Measurements from ENCODE around the gene SCNN1A. TPM values are rescaled to one million over a fixed set of nuclear protein-coding genes. Genes with fewer than 3 reads are reported as not detected.
A peak's percentile ranks its signal among the peaks of the same experiment; 100 is the strongest.

The SCNN1A gene
- total and polyA plus RNA-seq, 2 donors = 5.7 to 10.4 TPM

- WGBS = 57% methylated on average over 5 of the region's 5 CpGs
Observed at GRCh38 chr12:6334359-6334758, 41.0 kb downstream of the SCNN1A start.

GRCh38 chr12:6333566-6333965 is 41.8 kb downstream of the SCNN1A start:
- Histone ChIP-seq H3K27ac (ENCODE audit: low read depth) (peak overlapping the region; percentile 3), H3K36me3 (ENCODE audit: insufficient read depth) (peaks cover 5% of the 10 kb centered on the region), H3K4me3 (ENCODE audit: low read depth, low read length) (no peak overlapping the region), H3K4me1 (ENCODE audit: insufficient read depth) (peaks cover 2% of the 10 kb centered on the region)
- WGBS = 82% methylated on average over 9 of the region's 9 CpGs
- DNase-seq (ENCODE audit: extremely low spot score) = no peak

More at GRCh38 chr12:6334359-6334758, 41.0 kb downstream of the SCNN1A start:
- Histone ChIP-seq H3K27ac (ENCODE audit: low read depth) (no peak overlapping the region), H3K4me3 (ENCODE audit: low read depth, low read length) (no peak overlapping the region), H3K4me1 (ENCODE audit: insufficient read depth) (peaks cover 2% of the 10 kb centered on the region), H3K36me3 (ENCODE audit: insufficient read depth) (peaks cover 4% of the 10 kb centered on the region)
- no peak for DNase-seq (ENCODE audit: extremely low spot score)

- 79% methylated on average over 9 of the region's 9 CpGs for WGBS
- H3K4me3 ChIP-seq (ENCODE audit: low read depth, low read length) = no peak overlapping the region
- no peak for DNase-seq (ENCODE audit: extremely low spot score)
- no peak overlapping the region for H3K27ac ChIP-seq (ENCODE audit: low read depth)
- peaks cover 2% of the 10 kb centered on the region for H3K4me1 ChIP-seq (ENCODE audit: insufficient read depth)
- H3K36me3 ChIP-seq (ENCODE audit: insufficient read depth) = peaks cover 5% of the 10 kb centered on the region
Observed at GRCh38 chr12:6333029-6333428, 42.3 kb downstream of the SCNN1A start.

- 79% methylated on average over 4 of the region's 4 CpGs for WGBS
Observed at GRCh38 chr12:6332459-6332858, 42.9 kb downstream of the SCNN1A start.

GRCh38 chr12:6330999-6331714 is 44.2 kb downstream of the SCNN1A start:
- Histone ChIP-seq H3K27ac (ENCODE audit: low read depth) (no peak overlapping the region), H3K4me1 (ENCODE audit: insufficient read depth) (peaks cover 2% of the 10 kb centered on the region), H3K36me3 (ENCODE audit: insufficient read depth) (peaks cover 5% of the 10 kb centered on the region), H3K4me3 (ENCODE audit: low read depth, low read length) (no peak overlapping the region)
- 84% methylated on average over 4 of the region's 4 CpGs for WGBS
- DNase-seq (ENCODE audit: extremely low spot score) = no peak

More at GRCh38 chr12:6332459-6332858, 42.9 kb downstream of the SCNN1A start:
- Histone ChIP-seq H3K36me3 (ENCODE audit: insufficient read depth) (peaks cover 5% of the 10 kb centered on the region), H3K27ac (ENCODE audit: low read depth) (no peak overlapping the region), H3K4me1 (ENCODE audit: insufficient read depth) (peaks cover 2% of the 10 kb centered on the region), H3K4me3 (ENCODE audit: low read depth, low read length) (no peak overlapping the region)
- no peak for DNase-seq (ENCODE audit: extremely low spot score)

GRCh38 chr12:6330192-6330591 is 45.2 kb downstream of the SCNN1A start:
- Histone ChIP-seq H3K36me3 (ENCODE audit: insufficient read depth) (peaks cover 5% of the 10 kb centered on the region), H3K27ac (ENCODE audit: low read depth) (no peak overlapping the region), H3K4me3 (ENCODE audit: low read depth, low read length) (no peak overlapping the region), H3K4me1 (ENCODE audit: insufficient read depth) (no peaks in the 10 kb centered on the region)
- WGBS = 82% methylated on average over 5 of the region's 5 CpGs
- no peak for DNase-seq (ENCODE audit: extremely low spot score)

- no peak overlapping the region for H3K27ac ChIP-seq (ENCODE audit: low read depth)
- no peak overlapping the region for H3K4me3 ChIP-seq (ENCODE audit: low read depth, low read length)
- H3K36me3 ChIP-seq (ENCODE audit: insufficient read depth) = peaks cover 5% of the 10 kb centered on the region
- WGBS = 70% methylated on average over 15 of the region's 15 CpGs
- no peak for DNase-seq (ENCODE audit: extremely low spot score)
- H3K4me1 ChIP-seq (ENCODE audit: insufficient read depth) = no peaks in the 10 kb centered on the region
Observed at GRCh38 chr12:6329703-6330064, 45.7 kb downstream of the SCNN1A start.

GRCh38 chr12:6328945-6329702 is 46.2 kb downstream of the SCNN1A start:
- Histone ChIP-seq H3K36me3 (ENCODE audit: insufficient read depth) (peaks cover 5% of the 10 kb centered on the region), H3K4me3 (ENCODE audit: low read depth, low read length) (no peak overlapping the region), H3K4me1 (ENCODE audit: insufficient read depth) (no peaks in the 10 kb centered on the region), H3K27ac (ENCODE audit: low read depth) (no peak overlapping the region)
- WGBS = 76% methylated on average over 75 of the region's 75 CpGs
- no peak for DNase-seq (ENCODE audit: extremely low spot score)

- WGBS = 85% methylated on average over 10 of the region's 10 CpGs
- no peaks in the 10 kb centered on the region for H3K4me1 ChIP-seq (ENCODE audit: insufficient read depth)
- peaks cover 5% of the 10 kb centered on the region for H3K36me3 ChIP-seq (ENCODE audit: insufficient read depth)
- no peak overlapping the region for H3K27ac ChIP-seq (ENCODE audit: low read depth)
- H3K4me3 ChIP-seq (ENCODE audit: low read depth, low read length) = no peak overlapping the region
- DNase-seq (ENCODE audit: extremely low spot score) = no peak
Observed at GRCh38 chr12:6328045-6328779, 47.2 kb downstream of the SCNN1A start.

- Histone ChIP-seq H3K4me1 (ENCODE audit: insufficient read depth) (no peaks in the 10 kb centered on the region), H3K4me3 (ENCODE audit: low read depth, low read length) (no peak overlapping the region)
- no peak for DNase-seq (ENCODE audit: extremely low spot score)
Observed at GRCh38 chr12:6327229-6328041, 47.9 kb downstream of the SCNN1A start.

GRCh38 chr12:6326316-6327228 is 48.8 kb downstream of the SCNN1A start:
- no peak for DNase-seq (ENCODE audit: extremely low spot score)
- WGBS = 40% methylated on average over 21 of the region's 21 CpGs
- Histone ChIP-seq H3K27ac (ENCODE audit: low read depth) (no peak overlapping the region), H3K4me1 (ENCODE audit: insufficient read depth) (no peaks in the 10 kb centered on the region), H3K36me3 (ENCODE audit: insufficient read depth) (peaks cover 5% of the 10 kb centered on the region), H3K4me3 (ENCODE audit: low read depth, low read length) (no peak overlapping the region)

More at GRCh38 chr12:6327229-6328041, 47.9 kb downstream of the SCNN1A start:
- no peak overlapping the region for H3K27ac ChIP-seq (ENCODE audit: low read depth)
- peaks cover 5% of the 10 kb centered on the region for H3K36me3 ChIP-seq (ENCODE audit: insufficient read depth)
- WGBS = 55% methylated on average over 33 of the region's 33 CpGs

- no peak for DNase-seq (ENCODE audit: extremely low spot score)
- H3K27ac ChIP-seq (ENCODE audit: low read depth) = no peak overlapping the region
- 74% methylated on average over 6 of the region's 6 CpGs for WGBS
- H3K36me3 ChIP-seq (ENCODE audit: insufficient read depth) = peaks cover 5% of the 10 kb centered on the region
- no peak overlapping the region for H3K4me3 ChIP-seq (ENCODE audit: low read depth, low read length)
- no peaks in the 10 kb centered on the region for H3K4me1 ChIP-seq (ENCODE audit: insufficient read depth)
Observed at GRCh38 chr12:6324936-6325750, 50.2 kb downstream of the SCNN1A start.
